ENCODE measurements around the gene SMC1A.

SMC1A gene

GRCh38 chrX:53354669-53355068 is 67.8 kb downstream of the SMC1A start:
- DNase-seq (ENCODE audit: insufficient read length, low spot score) (no peak), FAIRE-seq (no peak)

GRCh38 chrX:53347948-53348347 is 74.5 kb downstream of the SMC1A start:
- FAIRE-seq = no peak
- DNase-seq (ENCODE audit: insufficient read length, low spot score) = no peak

- no peak for FAIRE-seq
- DNase-seq (ENCODE audit: insufficient read length, low spot score) = no peak
Measured at GRCh38 chrX:53340852-53341645, 81.4 kb downstream of the SMC1A start.

DNA sequence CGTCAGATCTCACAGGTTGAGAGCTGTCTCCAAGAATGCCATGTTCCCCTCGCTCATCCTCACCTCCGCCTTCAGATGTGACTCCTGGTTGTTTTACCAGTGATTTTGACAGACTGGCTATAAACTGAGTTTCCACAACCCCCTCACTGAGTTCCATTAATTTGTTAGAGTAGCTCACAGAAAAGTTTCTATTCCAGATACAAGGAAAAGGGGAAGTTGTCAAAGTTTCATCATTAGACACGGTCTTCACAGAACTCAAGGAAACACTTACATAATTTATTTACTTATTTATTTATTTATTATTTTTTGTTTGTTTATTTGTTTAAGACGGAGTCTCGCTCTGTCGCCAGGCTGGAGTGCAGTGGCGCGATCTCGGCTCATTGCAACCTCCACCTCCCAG is 85.4 kb downstream of the SMC1A start:
- DNase-seq (ENCODE audit: insufficient read length, low spot score) = no peak
- peak; percentile 78 for FAIRE-seq

DNA sequence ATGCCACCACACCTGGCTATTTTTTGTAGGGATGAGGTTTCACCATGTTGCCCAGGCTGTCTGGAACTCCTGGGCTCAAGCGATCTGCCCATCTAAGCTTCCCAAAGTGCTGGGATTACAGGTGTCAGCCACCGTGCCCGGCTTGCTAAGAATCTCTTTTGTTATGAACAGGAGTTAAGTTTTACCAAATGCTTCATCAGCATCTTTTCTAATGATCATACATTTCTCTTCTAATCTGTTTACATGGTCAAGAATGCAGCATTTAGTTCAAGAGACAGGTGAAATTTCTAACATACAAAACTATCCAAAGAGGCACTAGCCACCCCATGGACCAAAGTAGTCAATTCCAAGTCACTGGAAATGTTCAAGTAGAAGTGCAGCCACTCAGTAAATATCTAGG is 88.6 kb downstream of the SMC1A start:
- peak; percentile 26 for FAIRE-seq
- no peak for DNase-seq (ENCODE audit: insufficient read length, low spot score)

GRCh38 chrX:53332204-53332603 is 90.2 kb downstream of the SMC1A start:
- no peak for FAIRE-seq
- no peak for DNase-seq (ENCODE audit: insufficient read length, low spot score)

GRCh38 chrX:53330331-53330730 is 92.1 kb downstream of the SMC1A start:
- no peak for DNase-seq (ENCODE audit: insufficient read length, low spot score)
- FAIRE-seq = no peak

- DNase-seq (ENCODE audit: insufficient read length, low spot score) = no peak
- FAIRE-seq = no peak
Measured at GRCh38 chrX:53324803-53325202, 97.7 kb downstream of the SMC1A start.

Measured in GM19239 (cell line).